GM18873 (cell line): ENCODE results near the gene ASB1.

ENCODE experiments used
- ATAC-seq: cut with Tn5 transposase; IDR thresholded peaks from one replicate; pipeline ENCODE4 v1.9.1; 2021; ENCODE audit warnings: mild to moderate bottlenecking, moderate library complexity, moderate number of reproducible peaks; ENCODE audit not compliant: unreplicated experiment, low FRiP score

Gene ASB1

DNA sequence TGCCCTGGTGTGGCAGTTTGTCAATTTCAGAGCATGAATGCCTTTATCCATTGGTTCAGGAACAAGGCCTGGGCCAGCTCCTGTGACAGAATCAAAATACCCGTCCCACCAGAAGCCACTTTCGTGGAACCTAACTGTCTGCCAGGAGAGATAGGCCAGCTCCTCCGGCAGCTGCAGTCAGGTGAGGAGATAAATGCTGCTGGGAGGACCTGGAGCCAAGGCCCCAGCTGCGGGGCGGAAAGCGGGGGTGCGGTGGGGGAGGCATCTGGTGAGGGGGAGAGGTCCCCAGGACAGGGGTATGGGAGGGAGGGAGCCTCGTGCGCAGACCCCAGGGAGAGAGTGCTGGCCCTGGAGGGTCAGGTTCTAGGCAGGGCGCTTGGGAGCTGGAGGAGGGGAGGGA, 4.4 kb upstream of the ASB1 start:
- no peak for ATAC-seq

DNA sequence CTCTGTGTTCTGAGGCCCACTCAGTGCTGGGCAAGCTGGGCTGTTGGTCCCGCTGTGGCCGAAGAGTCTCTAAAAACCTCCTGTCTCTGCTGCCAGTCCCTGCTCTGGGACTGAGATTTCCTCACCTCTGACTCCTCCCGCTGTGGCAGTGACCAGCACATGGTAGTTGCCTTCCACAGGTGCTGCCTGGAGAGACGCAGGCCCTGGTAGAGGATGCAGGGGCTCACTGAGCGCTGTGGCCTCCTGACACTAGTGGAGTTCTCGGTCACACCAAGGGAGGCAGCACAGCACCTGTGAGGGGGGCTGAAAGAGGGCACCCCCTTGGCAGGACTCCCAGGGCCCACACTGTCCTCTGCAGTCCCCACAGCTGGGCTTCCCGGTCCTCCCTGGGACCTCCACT, 3.8 kb upstream of the ASB1 start:
- ATAC-seq = no peak

DNA sequence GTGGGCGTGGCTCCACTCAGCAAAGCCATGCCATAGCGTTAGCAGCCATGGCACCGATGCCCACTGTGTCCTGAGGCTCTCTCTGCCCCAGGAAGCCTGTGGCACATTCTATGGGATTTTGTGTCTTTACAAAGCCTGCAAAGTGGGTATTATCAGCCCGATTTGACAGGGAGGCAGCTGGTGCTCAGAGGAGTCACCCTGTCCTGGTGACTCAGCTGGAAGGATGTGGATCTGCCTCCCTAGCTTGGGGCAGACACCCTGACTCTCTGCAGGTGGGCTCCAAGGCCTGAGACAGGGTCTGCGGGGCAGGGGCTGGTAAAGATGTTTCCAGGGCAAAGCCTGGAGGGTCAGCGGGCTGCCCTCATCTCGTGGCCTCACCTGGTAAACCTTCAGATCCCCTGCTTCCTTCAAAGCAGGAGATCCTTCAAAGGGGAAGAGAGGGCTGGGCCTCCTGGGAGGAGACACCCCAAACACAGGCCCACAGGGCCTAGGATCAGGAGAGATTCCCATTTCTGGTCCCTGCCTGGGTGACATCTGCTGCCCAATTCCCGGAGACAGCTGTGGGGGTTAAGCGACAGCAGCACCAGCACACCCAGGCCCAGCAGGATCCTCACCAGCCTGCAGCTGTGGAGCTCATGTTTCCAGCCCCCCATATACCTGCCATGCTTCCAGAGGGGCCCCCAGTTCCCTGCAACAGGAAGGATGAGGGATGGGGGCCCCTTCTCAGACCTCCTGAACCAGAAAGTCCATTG, 3.0 kb upstream of the ASB1 start:
- ATAC-seq = no peak

DNA sequence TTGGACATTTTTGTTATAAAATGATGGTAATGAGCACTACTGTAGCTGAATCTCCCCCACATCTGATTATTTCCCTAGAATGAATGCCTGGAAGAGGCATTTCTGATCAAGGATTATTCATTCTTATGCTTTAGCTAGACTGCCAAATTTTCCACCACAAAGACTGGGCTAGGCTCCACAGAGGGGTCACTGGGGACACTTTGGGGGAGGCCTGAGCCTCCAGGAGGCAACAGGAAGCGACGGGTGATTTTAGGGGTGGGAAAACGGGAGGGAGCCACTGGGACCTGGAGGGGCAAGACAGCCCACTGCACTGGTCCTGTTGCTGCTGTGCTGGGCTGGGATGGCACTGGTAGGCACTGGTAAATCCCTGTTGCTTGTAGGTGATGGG, 2.4 kb upstream of the ASB1 start:
- ATAC-seq = no peak

DNA sequence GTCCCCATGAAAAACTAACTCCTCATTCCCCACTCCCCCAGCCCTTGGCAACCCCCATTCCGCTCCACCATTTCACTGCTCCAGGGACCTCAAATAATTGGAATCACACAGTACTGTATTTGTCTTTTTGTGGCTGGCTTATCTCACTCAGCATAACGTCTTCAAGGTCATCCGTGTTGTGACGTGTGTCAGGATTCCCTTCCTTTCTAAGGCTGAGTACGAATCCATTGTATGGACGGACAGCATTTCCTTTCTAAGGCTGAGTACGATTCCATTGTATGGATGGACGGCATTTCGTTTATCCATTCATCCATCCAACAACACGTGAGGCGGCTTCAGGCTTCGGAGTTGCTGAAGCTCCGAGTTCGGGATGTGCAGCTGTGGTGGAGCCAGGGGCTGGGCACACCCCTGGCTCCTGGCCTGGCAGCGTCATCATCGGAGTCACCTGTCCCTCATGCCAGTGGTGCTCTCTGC, 1.2 kb upstream of the ASB1 start:
- ATAC-seq = no peak

DNA sequence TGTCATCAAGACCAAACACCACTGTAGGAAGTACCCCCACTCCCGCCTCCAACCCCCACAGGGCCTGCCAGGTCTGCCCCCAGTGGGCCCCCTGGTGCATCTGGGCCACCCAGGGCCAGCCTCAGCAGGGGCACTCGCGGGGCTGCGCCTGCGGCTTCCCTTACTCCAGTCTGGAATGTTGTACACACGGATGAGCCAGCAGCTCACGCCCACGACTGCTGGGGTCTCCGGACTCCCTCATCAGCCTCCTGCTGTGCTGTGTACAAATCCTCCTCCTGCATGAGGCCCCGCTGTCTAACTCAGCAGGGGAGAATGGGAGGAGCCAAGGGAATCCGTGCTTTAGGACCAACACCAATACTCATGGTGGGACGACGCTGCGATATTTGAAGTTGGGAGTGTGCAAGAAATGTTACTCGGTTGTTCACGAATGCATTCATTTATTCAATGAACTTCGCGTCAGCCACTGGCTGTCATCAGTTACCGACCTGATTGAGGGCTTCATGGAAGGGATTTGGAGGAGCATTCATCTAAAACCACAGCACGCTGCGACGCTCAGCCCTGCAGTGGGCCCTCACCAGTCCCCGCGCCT, 654 bp upstream of the ASB1 start:
- peak; percentile 16 for ATAC-seq

DNA sequence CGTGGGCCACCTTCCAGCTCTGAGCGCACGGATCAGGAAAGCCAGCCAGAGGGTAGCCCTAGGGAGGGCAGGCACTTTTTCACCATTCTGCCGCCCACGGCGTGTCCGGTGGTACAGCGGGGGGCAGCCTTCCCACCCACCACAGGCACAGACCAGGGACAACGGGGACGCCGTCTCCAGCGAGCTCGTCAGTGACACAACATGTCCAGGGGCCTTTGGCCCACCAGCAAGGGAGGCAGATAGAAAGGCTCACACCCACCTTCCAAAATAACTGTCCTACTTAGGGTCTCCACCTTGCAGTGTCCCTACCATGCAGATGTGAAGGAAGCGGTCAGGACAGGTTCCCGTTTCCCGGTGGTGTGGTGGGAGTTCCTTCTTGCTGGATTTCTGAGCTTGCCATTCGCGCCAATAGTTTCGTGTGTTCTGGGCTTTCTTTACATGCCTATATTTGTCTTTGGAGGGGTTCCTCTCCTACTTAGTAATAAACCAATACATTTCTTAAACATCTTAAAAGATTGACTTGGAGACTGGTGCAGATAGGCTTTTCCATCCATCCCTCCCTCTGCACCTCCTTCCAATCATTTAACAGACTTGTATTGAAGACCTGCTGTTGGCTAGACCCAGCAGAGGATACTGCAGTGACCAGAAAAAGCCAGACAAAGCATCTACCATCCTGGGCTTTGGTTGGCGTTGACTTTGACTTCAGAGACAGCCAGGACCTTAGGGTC, 872 bp downstream of the ASB1 start:
- no peak for ATAC-seq

DNA sequence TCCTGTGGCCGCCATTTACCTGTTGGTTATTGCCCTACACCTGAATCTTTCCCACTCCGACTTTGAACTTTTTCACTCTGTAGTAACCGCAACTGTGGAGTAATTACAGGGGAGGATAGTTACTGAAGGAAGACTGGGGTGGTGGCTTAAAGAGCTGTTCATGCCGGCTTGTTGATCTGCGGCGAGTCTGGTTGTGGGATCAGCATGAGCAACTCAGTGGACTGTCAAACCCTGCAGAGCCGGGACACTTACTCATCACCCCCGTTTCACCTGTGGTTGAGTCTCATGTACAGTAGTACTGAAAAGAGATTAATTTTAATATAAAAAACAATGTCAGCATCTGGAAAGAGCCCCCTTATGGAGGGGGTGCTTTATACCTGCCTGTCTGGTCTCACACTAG, 2.1 kb downstream of the ASB1 start:
- no peak for ATAC-seq

DNA sequence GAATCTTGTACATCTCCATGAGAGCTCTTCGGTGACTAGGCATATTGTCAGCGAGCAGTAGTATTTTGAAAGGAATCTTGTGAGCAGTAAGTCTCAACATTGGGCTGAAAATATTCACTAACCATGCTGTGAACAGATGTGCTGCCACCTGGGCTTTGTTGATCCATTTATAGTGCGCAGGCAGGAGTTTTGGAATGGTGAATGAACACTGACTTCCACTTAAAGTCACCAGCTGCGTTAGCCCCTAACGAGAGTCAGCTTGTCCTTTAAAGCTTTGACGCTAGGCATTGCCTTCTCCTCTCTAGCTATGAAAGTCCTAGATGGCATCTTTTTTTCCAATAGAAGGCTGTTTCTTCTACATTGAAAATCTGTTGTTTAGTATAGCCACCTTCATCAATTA, 4.1 kb downstream of the ASB1 start:
- ATAC-seq = no peak

DNA sequence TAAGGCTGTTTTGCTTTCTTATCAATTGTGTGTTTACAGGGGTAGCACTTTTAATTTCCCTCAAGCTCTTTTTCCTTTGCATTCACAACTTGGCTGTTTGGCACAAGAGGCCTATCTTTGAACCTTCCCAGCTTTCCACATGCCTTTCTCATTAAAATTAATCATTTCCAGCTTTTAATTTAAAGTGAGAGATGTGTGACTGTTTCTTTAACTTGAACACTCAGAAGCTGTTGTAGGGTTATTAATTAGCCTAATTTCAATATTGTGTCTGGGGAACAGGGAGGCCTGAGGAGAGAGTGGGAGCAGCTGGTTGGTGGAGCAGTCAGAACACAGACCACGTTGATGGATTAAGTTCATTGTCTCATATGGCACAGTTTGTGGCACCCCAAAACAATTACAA, 4.7 kb downstream of the ASB1 start:
- ATAC-seq = no peak

DNA sequence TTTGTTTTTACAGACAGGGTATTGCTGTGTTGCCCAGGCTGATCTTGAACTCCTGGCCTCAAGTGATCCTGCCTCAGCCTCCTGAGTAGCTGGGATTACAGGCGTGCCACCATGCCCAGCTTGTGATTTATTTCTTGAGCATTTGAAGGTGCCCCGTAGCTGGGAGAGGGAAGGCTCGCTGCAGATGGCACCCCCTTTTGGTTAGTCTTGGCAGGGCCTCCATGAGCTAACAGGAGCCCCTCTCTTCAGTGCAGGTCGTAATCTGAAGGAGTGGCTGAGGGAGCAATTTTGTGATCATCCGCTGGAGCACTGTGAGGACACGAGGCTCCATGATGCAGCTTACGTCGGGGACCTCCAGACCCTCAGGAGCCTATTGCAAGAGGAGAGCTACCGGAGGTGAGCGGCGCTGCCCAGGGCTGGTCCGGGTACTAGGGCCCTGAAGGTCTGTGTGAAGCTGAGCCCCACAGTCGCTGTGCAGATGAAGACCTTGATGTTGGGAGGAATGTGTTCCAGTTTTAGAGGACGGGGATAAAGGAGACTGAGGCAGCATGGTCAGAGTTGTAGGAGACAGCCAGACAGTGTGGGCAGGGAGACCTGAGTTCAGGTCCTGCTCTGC, 6.7 kb downstream of the ASB1 start:
- ATAC-seq = no peak

DNA sequence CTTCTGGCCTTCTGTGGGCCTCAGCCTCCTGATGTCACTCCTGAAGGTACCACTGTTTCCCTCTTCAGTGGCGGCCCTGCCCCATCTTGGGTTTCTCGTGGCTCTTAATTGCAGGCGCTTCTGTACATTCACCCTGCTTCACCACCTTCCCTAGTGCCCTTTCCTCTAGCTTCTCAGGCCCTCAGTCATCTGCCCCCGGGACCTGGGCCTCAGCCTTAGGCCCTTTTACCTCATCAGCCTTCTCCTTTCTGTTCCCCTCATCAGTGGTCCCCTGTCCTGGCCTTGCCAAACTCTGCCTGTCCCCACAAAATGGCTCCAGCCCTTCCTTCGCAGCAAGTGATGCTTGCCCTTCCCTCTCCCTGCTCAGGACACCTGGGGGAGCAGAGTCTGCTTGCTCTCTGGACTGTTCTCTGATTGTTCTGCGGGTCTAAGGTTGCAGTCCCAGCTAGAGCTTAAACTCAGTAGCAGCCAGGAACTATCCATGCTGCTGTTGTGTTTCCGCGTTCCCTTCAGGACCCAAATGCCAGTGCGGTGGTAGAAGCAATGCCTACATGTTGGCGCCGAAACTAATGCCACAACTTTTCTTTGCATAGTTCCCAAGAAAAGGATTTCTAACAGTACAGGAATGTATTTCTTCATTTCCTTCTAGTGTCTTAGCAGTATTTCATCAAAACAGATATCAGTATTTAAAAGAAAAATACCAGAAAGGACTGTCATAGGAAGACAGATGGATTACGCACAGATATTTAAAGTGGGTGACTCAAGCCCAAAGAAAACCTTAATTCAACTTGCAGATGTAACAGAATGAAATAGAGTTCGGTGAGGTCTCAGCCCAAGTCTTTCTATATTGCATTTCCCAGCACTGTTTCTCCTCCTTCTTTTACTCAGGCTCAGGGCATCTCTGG, 7.5 kb downstream of the ASB1 start:
- no peak for ATAC-seq

DNA sequence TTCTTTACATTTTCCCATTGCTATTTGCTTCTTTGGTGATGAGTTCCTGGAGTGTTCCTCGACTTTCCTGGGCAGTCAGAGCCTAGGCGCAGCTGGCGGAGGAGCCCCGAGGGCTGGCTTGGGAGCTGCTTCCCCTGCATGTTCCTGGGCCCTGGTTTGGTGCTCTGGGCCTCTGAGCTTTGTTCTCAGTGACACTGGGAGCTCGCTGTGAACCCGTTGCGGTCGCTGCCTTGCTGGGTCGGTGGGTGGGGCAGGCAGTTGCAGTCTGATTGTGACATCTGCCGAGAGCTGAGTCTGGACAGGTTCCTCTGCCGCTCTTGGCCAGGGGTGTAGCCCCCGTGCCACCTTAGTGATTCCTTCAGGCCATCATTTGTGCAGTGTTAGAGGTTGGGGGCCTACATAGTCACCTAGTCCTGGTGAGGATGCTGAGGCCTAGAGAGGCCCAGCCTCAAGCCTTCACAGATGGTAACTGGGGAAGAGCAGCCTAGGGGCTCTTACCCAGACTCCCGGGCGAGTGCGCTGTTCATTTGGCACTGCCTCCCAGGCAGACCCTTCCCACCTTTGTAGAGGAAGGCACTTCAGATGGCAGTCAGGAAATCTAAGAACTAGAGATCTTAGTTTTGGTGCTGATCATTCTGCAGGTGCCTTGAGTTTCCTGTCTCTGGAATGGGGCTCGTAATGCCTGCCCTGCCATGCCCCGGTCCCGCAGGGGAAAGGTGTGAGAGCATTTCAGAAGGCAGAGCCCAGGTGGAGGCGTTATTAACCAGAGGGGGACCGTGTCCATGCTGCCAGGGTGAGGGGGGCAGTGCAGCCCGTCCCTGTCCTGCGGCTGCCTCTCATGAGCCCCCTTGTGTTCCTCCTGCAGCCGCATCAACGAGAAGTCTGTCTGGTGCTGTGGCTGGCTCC, 8.4 kb downstream of the ASB1 start:
- ATAC-seq = no peak

DNA sequence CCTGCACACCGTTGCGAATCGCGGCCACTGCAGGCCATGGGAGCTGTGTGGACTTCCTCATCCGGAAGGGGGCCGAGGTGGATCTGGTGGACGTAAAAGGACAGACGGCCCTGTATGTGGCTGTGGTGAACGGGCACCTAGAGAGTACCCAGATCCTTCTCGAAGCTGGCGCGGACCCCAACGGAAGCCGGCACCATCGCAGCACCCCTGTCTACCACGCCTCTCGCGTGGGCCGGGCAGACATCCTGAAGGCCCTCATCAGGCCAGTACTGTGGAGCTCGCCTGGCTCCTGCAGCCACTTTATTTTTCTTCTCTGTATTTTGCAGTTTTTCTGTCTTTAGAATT, 9.0 kb downstream of the ASB1 start:
- no peak for ATAC-seq

DNA sequence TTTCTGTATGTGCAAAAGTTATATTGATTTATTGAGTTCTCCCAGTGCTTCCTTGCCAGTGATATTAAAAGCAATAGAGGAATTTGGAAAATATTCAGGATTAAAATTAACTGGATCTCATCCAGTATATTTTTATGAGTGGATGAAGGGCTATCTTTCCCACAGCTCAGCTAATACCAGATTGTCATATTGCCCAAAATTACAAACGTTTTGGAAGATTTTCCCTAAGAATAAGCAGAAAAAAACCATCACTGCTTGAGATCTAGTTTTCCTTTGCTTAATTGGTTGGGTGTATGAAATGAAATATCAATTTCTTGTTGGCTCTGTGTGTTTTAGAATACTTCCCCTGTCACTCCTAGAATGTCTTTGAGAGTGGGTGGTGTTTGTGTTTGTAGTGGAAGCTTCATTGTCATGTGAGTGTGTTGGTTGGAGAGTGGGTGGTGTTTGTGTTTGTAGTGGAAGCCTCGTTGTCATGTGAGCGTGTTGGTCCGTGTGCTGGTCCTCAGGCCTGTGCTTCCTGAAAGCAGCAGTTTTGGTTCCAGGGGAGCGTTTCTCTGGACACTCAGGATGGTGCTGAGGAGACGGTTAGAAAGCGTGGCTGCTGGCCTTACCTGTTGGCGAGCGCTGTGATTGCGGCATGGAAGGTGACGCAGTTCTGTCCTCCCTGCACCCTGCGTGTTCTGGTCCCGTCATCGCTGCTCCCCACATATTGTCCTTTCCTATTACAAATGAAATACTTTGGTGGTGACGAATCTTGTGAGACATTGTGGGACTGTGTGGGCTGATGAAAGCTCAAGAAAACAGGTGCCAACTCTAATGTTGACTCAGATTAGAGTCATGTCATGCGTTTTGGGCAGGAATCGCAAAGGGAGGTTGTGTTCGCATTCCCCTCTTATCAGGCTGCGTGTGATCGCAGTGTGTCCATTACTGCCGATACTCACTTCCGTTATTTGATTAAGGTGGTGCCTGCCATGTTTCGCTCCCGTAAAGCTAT, 12.4 kb downstream of the ASB1 start:
- ATAC-seq = no peak

DNA sequence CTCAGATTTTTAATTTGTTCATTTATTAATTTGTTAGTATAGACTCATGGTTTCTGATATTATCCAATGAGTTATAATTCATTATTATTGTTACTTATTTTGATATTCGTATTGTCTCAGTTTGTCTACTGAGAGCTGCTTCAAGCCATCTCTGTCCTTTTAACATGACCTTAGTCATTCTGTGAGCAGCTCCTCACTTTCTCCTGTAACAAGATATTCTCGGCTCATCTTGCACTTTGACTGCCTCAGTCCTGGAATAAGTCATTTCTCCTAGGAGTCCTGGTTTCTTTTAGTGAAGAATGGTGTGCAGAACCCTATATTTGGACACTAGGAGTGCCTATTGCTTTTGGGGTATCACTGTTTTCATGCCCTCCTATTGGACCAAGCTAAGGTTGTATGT, 13.2 kb downstream of the ASB1 start:
- ATAC-seq = no peak

DNA sequence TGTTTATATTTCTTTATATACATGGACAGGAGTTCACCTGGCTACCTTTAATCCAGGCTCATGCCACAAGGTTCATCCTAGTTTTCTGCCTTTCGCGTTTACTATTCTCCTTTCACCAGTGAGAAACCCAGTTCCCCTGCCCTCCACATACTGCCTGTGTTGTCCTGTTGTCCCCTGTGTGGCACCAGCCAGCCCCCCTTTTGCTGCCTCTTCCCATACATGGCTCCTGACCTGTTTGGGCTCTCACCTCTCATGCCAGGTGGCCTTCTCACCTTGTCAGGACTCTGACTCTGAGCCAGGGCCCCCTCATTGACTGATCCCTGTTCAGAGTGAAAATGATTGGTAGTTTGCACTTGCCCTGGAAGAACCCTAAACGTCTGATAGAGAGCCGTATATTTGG, 13.6 kb downstream of the ASB1 start:
- no peak for ATAC-seq

DNA sequence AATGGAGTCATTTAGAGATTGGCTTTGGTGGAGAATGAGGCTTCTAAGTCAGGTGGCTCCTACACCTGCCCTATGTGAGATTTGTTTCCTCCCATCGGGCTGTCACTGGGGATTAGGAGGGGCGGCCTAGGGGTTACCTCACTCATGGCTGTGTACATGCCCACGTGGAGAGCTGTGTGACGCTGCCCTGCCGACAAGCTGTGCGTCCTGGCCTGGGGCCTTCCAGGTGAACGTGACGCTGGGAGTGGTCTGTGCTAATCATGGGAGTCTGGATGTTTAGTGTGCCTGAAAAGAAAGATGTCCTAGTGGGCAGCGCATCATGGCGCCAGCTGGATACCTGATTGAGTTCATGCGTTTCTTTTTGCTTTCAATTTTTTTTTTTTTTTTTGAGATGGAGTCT, 14.0 kb downstream of the ASB1 start:
- no peak for ATAC-seq
